ENCODE results near the gene OTUB1.

DNA sequence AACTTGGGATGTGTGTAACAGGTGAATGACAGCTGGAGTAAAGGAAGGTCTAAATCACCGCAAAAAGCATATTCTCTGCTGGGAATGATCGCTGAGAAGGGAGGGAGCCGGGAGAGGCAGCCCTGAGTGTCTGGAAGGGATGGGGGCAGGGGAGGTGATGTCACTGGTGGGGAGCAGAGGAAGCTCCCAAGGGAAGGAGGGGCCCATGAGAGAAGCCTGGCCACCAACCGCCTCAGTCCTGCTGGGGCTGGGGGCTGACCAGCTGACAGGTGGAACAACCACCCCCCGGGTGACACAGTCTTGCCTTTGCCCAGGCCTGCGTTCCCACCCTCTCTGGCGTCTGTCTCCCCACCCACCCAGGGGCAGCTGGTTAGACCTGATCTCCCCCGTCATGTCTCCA, 43.5 kb downstream of the OTUB1 start:
- TF ChIP-seq MAFK (IDR thresholded peaks at IDR 0.05; ENCODE audit: low read length) (no peak), U2AF1 (optimal IDR thresholded peaks at IDR 0.05; ENCODE audit: low read depth, low read length) (no peak), ZNF644 (tag; IDR thresholded peaks at IDR 0.05; ENCODE audit: low read depth) (no peak), U2AF2 (optimal IDR thresholded peaks at IDR 0.05; ENCODE audit: low read depth, low read length) (no peak), FOS (IDR thresholded peaks at IDR 0.05; ENCODE audit: extremely low read depth, insufficient read length) (no peak), ZNF274 (IDR thresholded peaks at IDR 0.05; ENCODE audit: borderline replicate concordance, low read depth, low read length) (no peak), POLR2A (conservative IDR thresholded peaks at IDR 0.05) (no peak), ZNF24 (IDR thresholded peaks at IDR 0.05) (no peak), TCF7L2 (IDR thresholded peaks at IDR 0.05; ENCODE audit: low read depth, low read length) (no peak), CBX5 (IDR thresholded peaks at IDR 0.05; ENCODE audit: borderline replicate concordance, low read depth) (no peak)
- TF ChIP-seq, protein P1, sequence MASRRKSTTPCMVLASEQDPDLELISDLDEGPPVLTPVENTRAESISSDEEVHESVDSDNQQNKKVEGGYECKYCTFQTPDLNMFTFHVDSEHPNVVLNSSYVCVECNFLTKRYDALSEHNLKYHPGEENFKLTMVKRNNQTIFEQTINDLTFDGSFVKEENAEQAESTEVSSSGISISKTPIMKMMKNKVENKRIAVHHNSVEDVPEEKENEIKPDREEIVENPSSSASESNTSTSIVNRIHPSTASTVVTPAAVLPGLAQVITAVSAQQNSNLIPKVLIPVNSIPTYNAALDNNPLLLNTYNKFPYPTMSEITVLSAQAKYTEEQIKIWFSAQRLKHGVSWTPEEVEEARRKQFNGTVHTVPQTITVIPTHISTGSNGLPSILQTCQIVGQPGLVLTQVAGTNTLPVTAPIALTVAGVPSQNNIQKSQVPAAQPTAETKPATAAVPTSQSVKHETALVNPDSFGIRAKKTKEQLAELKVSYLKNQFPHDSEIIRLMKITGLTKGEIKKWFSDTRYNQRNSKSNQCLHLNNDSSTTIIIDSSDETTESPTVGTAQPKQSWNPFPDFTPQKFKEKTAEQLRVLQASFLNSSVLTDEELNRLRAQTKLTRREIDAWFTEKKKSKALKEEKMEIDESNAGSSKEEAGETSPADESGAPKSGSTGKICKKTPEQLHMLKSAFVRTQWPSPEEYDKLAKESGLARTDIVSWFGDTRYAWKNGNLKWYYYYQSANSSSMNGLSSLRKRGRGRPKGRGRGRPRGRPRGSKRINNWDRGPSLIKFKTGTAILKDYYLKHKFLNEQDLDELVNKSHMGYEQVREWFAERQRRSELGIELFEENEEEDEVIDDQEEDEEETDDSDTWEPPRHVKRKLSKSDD (conservative IDR thresholded peaks at IDR 0.05; ENCODE audit: low read length): no peak
- TF ChIP-seq, protein P2, sequence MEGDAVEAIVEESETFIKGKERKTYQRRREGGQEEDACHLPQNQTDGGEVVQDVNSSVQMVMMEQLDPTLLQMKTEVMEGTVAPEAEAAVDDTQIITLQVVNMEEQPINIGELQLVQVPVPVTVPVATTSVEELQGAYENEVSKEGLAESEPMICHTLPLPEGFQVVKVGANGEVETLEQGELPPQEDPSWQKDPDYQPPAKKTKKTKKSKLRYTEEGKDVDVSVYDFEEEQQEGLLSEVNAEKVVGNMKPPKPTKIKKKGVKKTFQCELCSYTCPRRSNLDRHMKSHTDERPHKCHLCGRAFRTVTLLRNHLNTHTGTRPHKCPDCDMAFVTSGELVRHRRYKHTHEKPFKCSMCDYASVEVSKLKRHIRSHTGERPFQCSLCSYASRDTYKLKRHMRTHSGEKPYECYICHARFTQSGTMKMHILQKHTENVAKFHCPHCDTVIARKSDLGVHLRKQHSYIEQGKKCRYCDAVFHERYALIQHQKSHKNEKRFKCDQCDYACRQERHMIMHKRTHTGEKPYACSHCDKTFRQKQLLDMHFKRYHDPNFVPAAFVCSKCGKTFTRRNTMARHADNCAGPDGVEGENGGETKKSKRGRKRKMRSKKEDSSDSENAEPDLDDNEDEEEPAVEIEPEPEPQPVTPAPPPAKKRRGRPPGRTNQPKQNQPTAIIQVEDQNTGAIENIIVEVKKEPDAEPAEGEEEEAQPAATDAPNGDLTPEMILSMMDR (IDR thresholded peaks at IDR 0.05 in 2 of 3, conservative IDR thresholded peaks at IDR 0.05 in 1 of 3; ENCODE audit: insufficient read depth in 2 of 3, low read depth in 1 of 3, low read length in 3 of 3): no peak

Measured in K562 (cell line).